ENCODE measurements around the gene MICU1.
"Not testable (repeated sequence)": the region's sequence is repeated elsewhere in the genome, so short reads cannot be mapped to it uniquely, and the experiment has no call there.

Gene MICU1

DNA sequence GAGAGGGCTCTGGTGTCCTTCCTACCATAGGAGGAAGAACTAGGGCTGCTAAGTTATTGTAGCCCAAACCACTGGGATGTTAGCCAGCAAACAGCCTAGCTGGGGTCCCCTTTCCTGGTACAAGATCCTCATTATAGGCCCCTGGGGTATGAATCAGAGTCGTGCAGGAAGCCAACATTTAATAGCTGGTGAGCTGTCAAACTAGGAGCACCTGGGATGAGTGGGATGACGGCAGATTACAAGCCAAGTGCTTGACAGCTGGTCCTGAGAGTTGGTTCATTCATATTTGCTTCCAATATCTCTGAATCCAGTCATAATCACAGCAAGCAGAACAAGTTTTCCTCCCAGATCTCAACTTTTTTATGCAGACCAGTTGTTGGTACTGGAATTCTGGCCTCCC, 246.1 kb downstream of the MICU1 start:
- DNase-seq: no peak

DNA sequence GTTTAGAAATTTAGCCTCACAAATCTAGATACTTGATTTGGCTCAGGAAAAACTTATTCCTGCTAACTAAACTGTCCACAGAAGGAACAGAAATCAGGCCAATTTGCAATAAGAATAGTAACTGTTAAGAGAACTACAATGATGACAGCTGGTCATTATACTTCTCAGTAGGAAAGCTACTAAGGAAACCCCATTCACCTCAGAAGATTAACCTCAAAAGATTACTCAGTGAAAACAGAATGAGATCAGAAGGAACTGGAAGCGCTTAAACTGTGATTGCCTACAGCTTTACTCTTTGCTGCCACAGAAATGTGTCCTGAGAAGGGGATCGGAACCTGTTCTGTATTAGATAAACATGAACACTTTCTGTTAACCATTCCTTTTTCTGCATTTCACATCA, 246.8 kb downstream of the MICU1 start:
- DNase-seq: no peak

DNA sequence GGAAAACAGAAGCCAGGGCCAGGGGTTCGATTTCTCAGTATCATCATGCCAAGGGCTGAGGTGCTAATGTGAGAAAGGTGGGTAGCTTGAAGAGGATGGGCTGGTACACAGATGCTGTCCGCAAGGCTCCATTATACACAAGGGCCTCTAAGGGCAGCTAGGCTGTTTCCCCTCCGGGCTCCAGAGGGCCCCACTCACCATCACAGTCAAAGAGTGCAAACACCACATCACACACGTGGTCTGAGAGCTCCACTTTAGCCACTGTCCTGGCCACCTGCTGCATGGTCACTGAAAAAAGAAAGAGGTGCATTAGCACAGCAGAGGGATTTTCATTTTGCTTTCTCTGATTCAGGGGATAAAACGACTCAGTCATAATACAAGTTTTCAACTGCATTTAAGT, 250.3 kb downstream of the MICU1 start:
- no peak for DNase-seq

DNA sequence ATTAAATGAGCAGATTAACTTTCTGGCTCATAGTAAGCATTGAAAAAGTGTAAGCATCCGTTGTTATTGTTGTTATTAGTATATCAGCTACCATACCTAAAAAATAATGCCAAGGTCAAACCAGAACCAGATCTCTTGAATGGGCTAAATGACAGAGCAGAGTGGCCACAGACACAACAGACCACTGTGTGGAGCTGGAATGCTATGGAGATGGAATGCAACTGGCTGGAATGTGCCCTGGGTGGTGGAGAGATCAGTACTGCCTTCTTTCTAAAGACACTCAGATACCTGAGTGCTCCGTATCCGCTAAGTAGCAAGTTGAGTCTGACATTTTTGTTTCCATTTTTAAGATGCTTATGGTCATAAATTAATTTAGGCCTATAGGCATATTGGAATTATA, 250.7 kb downstream of the MICU1 start:
- no peak for DNase-seq

DNA sequence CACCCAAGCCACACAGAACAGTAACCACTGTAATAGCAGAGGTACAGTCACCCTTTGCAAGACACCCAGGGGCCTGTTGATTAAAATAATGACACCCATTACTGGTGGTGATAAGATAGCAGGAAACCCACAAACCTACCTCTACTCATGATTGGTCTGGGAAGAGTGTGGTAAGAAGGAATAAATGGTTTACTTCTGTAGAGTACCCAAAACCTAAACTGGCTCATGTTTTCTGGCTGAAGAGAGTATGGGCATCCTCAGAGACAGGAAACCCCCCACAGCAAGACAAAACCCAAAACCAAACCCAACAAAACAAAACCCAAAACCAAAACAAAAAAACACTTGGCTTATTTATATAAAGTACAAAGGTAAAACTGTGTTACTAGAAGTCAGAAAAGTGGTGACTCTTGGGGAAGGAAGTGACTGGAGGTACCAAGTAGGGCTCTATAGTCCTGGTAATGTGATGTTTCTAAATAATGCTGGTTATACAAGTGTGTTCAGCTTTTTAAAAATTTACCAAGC, 255.6 kb downstream of the MICU1 start:
- peak; percentile 74 for DNase-seq

DNA sequence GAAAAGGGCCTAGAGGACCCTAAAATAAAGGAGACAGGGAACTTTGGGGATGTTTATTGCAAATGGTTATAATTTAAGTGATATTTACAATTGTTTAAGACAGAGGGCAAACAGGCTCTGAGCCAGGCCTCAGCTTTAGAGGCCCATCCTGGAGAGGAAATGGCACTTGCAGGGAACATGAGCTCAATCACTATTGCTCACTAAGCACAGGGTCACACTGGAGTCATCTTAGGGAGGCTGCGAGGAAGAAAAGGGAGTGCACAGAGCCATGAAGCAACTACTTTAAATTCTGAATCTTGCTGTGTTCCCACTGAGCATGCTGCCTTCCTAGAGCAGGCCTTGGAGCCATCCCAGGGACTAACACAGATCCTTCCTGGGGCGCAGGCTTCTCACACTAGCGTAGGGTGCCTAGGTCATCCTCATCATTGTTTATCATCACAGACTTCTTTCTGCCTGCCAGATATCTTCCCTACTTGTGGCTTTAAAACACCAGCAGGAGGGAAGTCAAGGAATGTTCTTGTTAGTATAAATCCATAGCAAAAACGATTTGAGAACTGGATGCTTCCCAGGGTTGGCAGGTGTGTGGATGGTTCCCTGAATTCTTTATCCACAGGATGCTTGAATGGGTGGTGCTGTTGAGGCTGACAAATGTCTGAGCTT, 258.4 kb downstream of the MICU1 start:
- no peak for DNase-seq

DNA sequence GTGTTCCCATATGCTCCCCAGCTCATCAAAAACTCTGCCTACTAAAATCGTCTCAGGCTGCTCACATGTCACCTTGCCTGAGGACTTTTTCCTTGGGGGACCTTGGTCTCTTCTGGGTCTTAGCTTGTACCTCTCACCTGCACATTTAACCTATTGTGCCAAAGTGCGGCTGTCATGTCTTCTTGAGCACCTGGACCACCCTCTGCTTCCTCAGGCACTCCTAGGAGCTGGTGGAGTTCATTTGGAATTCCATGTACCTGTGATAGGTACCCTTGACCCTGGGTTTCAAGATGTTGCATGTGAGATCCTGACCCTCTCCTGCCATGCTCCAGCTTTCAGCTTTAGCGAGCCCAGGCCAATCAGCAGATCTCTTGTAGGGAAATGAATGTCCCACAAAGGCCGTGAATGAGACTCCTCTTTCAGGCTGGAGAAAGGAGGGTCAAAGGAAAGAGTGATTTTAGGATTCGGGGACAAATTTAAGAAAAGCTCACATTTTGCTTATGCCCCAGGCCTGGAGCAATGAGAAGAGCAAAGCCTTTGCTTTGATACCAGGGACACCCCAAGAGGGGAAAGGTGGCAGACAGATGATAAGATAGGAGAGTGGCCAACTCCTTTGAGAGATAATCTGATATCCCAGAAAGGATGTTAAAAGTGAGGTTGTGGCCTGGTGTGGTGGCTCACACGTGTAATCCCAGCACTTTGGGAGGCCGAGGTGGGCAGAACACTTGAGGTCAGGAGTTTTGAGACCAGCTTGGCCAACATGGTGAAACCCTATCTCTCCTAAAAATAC, 260.6 kb downstream of the MICU1 start:
- DNase-seq: no peak

DNA sequence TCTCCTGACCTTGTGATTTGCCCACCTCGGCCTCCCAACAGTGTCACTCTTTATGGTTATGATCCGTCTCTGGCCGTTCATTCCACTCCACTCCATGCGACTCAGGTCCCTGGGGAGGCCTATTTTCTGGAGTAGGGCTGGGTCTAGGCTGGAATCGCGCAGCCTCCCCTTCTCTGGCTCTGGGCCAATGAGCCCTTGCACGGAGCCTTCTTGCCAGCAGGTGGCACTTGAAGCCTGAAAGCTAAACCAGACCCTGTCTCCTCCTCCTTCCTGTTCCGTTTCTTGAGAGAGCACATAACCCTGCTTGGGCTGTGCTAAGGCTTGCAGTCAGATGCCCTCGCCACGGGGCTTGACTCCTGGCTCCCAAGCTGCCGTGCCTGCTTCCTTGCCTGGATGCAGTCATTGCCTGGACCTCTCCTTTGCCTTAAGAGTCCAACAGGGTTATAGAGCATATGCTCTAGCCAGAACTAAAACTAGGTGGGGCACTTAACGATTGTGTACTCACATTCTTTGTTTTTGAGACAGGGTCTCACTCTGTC, 261.6 kb downstream of the MICU1 start:
- peak; percentile 82 for DNase-seq

DNA sequence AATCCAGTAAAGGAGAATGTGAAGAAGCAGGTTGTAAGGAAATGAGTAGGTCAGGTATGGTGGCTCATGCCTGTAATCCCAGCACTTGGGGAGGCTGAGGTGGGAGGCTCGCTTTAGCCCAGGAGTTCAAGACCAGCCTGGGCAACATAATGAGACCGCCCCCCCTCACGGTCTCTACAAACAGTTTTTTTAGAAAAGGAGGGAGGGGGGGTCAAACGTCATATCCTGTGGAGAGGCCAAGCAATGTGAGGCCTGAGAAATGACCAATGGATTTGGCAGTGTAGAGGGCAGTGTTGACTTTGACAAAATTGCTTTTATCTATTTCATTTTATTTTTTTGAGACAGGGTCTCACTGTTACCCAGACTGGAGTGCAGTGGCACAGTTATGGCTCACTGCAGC, 268.9 kb downstream of the MICU1 start:
- no peak for DNase-seq

DNA sequence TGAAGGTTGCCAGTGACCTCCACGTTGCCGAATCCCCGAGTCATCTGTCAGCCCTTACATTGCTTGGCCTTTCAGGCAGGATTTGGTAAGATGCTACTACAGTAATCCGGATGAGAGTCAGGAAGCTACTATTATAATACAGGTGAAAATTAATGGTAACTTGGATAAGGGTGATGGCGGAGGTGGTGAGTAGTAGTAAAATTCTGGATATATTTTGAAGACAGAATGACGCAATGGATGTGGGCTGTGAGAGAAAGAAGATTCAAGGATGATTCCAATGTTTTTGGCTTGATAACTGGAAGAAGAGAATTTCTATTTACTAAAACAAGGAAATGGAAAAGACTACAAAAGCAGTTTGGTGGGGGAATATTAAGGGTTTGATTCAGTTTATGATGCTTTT, 269.8 kb downstream of the MICU1 start:
- DNase-seq: no peak

DNA sequence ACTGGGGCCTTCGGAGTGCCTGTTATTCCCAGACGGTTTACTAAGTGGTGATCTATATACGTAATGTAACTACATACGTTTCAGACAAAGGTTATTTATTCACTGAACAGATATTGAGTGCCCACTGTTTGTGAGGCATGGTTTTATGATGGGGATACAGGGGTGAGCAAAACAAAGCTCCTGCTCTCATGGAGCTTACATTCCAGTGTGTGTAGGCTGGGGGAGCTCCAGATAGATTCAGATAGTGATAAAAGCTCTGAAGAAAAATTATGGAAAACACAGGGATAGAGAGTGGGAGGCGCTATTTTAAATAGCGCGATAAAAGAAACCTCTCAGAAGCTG, 270.7 kb downstream of the MICU1 start:
- no peak for DNase-seq

DNA sequence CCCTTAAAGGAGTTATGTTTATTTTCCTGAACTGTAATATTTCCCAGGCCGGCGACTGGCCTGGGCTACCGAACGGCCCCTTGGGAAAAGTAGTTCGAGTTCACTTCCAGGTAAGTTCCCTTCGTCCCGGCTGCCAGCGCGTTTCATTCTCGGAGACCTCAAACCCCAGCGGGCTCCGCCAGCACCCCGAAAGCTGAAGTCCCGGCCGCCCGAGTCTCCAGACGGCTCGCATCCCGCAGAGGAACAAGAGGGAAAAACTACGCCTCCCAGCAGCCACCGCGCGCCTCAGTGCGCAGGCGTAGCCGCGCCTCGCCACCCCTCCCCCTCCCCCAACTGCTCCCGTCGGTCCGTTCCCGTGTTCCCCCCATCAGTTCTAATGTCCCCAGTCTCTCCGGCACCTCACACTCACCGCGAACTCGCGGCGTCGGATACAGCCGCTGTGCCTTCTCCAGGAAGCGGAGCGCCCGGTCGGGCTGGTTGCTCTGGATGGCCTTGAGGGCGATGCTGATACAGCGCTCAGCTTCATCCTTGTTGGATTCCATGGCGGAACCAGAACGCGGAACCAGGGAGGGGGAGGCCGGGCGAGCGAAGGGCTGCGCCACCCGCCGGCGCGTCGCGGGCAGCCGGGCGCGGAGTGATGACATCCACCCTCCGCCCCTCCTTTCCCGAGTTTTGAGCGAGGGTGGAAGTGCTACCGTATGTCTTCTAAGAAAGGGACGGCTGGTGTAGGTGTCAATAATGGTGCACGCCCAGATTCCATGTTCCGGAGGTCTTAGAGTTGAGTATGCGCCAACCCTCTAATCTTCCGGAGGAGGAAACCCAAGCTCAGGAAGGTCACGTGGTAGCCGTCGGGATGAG, 271.3 kb downstream of the MICU1 start, which contains the start of gene DNAJB12:
TSS of gene DNAJB12 (minus strand) at position 564 of the 858 bp plus-strand sequence. CDS start at position 542, 22 bp downstream.
- DNase-seq: peak; percentile 93

DNA sequence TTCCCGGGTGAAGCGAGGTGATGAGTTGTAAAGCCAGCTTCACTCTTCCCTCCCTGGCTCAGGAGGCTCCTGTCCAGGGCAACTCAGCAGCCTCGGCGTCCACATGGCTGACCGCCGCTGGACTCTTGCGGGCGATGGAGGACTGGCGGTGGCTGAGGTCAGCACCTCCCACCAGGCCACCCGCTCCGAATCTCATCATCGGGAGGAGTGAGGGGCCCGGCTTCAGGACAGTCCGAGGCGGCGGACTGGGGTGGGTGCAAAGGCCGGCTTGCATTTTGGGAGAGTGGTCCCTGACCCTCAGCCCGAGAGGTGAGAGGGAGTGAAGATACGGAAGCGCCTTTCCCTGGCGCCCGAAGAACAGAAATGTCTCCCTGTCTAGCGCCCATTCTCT, 271.9 kb downstream of the MICU1 start:
- DNase-seq: no peak

DNA sequence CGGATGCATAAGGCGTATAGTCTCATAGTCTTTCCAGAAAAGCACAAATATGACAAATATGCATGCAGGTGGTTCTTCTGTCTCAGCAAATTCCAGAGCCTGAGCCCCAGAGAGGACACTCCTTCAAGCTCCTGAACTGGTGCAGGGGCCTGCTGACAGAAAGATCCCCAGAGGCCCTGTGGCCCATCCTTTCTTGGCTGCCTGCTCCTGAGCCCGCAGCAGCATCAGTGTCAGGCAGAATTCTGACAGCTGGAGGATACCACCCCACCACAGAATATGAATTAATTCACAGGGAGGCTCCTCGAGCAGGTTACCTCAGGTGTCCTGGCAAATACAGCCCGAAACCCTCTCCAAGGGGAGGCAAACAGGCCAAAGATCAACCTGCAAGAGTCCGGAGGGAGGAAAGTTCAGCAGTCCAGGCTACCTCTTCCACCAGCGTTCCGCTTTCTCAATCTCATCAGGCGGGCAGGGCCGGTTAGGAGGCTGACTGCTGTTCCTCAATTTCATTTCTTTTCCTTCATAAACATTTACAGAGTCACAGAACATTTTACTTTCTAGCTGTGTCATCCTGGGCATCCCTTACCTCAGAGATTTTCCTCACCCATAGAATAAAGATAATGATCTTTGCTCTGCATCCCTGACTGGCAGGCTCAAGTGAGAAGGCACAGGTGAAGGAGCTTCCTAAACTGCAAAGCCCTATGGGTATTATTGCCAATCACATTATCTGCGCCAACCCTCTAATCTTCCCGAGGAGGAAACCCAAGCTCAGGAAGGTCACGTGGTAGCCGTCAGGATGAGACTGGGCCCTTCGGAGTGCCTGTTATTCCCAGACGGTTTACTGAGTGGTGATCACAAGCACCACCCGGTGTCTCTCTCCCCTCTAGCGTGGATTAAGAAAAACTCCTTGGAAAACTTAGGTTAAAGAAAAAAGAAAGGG, 272.6 kb downstream of the MICU1 start:
- DNase-seq: no peak

DNA sequence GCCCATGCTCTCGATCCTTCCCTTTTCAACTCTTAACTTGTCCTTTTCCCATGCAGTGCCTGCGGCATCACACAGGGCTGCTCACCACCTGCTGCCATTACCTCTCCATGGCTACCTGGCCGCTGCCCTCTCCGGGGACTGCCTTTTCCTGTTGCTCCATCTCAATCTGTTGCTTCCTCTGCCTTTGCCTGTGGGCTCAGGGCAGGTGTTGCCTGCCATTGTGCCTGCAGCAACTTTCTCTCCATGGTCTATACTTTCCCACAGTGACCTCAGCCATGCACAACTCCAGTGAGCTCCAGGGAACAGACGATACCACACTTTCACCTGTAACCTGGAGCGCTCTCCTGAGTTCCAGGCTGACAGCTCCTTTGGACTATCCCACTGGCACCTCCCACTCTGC, 274.4 kb downstream of the MICU1 start:
- DNase-seq: no peak

DNA sequence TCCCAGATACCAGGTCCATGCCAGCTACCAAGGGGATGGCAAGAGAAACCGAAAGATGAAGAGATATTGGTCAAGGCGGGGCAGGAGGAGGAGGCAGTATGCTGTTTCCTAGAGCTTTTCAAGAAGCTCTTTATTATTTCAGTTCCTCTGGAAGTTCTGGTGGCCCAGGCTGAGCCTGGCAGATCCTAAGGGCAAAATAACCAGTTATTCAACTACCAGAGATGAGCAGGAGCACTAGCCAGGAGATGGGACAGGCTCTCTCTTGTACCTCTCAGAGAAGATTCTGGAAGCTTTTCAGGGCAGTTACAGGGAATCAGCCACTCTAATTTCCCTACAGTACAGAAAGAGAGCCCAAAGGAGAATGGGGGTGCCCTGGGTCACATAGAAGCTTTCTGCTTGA, 276.4 kb downstream of the MICU1 start:
- no peak for DNase-seq

DNA sequence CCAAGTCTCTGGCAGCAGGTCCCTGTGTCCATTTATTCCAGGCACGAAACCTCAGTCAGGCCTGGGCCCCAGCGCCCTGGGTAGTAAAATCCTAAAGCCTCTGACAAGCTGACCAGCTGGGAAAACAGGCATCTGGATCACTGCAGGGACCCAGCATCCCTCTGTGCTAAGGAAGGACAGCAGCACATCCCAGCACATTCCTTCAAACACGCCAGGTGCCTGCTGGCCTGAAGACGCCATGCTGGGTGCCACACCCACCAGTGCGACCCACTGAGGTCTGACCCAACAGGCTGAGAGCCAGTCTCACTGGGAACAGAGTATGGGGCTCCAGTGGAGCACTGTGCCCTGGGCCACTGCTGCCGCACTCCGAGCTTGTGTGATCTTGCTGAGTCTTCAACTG, 277.6 kb downstream of the MICU1 start:
- no peak for DNase-seq

DNA sequence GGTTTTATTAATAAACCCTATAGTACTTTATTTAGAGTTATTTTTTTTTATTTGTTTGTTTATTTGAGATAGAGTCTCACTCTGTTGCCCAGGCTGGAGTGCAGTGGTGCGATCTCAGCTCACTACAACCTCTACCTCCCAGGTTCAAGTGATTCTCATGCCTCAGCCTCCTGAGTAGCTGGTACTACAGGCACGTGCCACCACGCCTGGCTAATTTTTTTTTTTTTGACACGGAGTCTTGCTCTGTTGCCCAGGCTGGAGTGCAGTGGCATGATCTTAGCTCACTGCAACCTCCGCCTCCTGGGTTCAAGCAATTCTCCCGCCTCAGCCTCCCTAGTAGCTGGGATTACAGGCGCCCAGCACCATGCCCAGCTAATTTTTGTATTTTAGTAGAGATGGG, 279.8 kb downstream of the MICU1 start:
- DNase-seq: not testable (repeated sequence)

DNA sequence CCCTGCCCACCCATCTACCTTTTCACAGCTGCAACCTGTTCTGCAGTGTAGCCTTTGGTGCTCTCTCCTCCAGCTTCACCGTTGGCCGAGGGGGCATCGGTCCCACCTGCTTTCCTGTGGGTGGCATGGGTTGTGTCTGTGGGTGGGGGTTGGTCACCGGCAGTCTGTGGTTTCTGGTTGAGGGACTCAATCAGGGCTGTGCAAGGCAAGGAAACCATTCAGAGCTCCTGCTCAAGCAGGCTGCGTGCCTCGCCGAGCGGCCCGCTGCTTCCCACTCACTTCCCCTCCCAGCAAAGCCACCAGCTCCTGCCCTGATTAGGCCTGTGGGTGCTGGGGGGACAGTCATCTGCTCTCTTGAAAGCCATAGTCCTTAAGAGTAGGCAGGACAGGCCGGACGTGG, 280.9 kb downstream of the MICU1 start:
- no peak for DNase-seq

DNA sequence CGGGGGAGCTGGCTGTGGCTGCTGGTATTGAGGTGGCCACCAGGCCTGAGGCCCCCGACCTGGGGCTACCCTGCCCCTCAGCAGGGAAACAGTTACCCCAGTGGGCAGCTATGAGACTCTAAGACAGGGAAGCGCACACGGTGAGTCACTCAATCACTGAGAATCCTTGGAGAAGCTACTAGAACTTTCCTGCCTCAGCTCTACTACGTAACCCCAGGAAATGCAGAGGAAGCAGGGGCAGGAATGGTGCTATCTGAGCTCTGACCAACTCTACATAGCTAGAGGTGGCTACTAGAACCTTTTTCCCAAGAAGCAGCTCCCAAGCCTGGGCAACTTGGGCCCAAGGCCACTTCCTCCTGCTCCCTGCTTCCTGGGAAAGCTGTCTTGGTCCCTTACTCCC, 283.0 kb downstream of the MICU1 start:
- DNase-seq: no peak

DNA sequence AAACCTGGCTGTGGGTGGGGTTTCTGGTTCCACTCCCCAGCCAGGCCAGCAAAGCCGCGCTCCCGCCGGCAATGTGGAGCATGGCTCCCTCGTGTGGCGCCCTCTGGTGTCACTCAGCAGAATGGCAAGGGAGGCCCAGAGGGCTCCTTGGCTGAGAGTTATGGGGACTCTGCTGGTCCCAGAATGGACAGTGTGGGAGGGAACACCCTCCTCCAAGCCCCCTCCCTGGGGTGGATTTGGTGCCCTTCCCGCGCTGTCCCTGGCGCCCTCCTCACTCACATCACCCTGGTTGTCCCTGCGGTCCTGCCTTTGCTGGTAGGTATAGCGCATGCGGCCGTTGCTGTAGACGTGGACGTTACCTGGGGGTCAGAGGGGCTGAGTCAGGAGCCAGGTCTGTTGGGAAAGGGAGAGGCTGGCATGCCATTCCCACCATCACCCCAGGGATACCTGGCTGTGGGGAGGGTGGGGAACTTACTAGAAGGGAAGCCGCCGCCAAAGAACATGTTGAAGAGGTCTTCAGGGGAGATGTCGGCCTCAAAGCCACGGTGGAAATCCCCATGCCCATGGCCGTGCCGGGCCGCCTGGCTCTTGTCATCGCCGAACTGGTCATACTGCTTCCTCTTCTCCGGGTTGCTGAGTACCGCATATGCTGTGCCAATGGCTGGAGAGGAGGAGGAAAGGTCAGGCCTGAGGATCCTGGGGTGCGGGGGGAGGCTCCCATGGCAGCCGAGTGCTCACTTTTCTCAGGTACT, 285.2 kb downstream of the MICU1 start:
- peak; percentile 64 for DNase-seq
